ENCODE measurements around the gene SH3GLB1.
"Not testable (repeated sequence)": the region's sequence is repeated elsewhere in the genome, so short reads cannot be mapped to it uniquely, and the experiment has no call there.

Gene SH3GLB1

GRCh38 chr1:86704458-86704971 is at the start of gene SH3GLB1:
Gene SH3GLB1 (plus strand): TSS chr1:86704576. CDS start chr1:86704900, 324 bp downstream.
- peak; percentile 89 for DNase-seq (ENCODE audit: low spot score)

- not testable (repeated sequence) for DNase-seq (ENCODE audit: low spot score)
These were observed 46.0 kb upstream of the SH3GLB1 start for GRCh38 chr1:86658381-86658780.

GRCh38 chr1:86666368-86666767 is 38.0 kb upstream of the SH3GLB1 start:
- DNase-seq (ENCODE audit: low spot score) = no peak

GRCh38 chr1:86687595-86687994 is 16.8 kb upstream of the SH3GLB1 start:
- DNase-seq (ENCODE audit: low spot score) = peak; percentile 15

GRCh38 chr1:86692641-86693040 is 11.7 kb upstream of the SH3GLB1 start:
- DNase-seq (ENCODE audit: low spot score) = no peak

GRCh38 chr1:86695400-86695799 is 9.0 kb upstream of the SH3GLB1 start:
- no peak for DNase-seq (ENCODE audit: low spot score)

GRCh38 chr1:86696522-86696921 is 7.9 kb upstream of the SH3GLB1 start:
- DNase-seq (ENCODE audit: low spot score) = no peak

GRCh38 chr1:86699186-86699585 is 5.2 kb upstream of the SH3GLB1 start:
- no peak for DNase-seq (ENCODE audit: low spot score)

GRCh38 chr1:86701731-86702130 is 2.6 kb upstream of the SH3GLB1 start:
- no peak for DNase-seq (ENCODE audit: low spot score)

- not testable (repeated sequence) for DNase-seq (ENCODE audit: low spot score)
These were observed 1.4 kb upstream of the SH3GLB1 start for GRCh38 chr1:86702954-86703494.

GRCh38 chr1:86703696-86704457 is 499 bp upstream of the SH3GLB1 start:
- no peak for DNase-seq (ENCODE audit: low spot score)

- peak; percentile 65 for DNase-seq (ENCODE audit: low spot score)
These were observed 742 bp downstream of the SH3GLB1 start for GRCh38 chr1:86704972-86705664.

- no peak for DNase-seq (ENCODE audit: low spot score)
These were observed 1.2 kb downstream of the SH3GLB1 start for GRCh38 chr1:86705665-86705985.

GRCh38 chr1:86706018-86706635 is 1.8 kb downstream of the SH3GLB1 start:
- no peak for DNase-seq (ENCODE audit: low spot score)

GRCh38 chr1:86708920-86709319 is 4.5 kb downstream of the SH3GLB1 start:
- no peak for DNase-seq (ENCODE audit: low spot score)

- DNase-seq (ENCODE audit: low spot score) = no peak
These were observed 7.9 kb downstream of the SH3GLB1 start for GRCh38 chr1:86712088-86712860.

GRCh38 chr1:86713477-86713876 is 9.1 kb downstream of the SH3GLB1 start:
- DNase-seq (ENCODE audit: low spot score) = no peak

GRCh38 chr1:86714159-86714558 is 9.8 kb downstream of the SH3GLB1 start:
- peak; percentile 12 for DNase-seq (ENCODE audit: low spot score)

- DNase-seq (ENCODE audit: low spot score) = no peak
These were observed 10.3 kb downstream of the SH3GLB1 start for GRCh38 chr1:86714561-86715244.

GRCh38 chr1:86718786-86719185 is 14.4 kb downstream of the SH3GLB1 start:
- DNase-seq (ENCODE audit: low spot score) = no peak

- DNase-seq (ENCODE audit: low spot score) = no peak
These were observed 27.0 kb downstream of the SH3GLB1 start for GRCh38 chr1:86731416-86731815.

All from AG08396 (cell line).